A172 (cell line): Measurements from ENCODE around the gene PAN3. TPM values are rescaled to one million over a fixed set of nuclear protein-coding genes. Genes with fewer than 3 reads are reported as not detected.
A peak's percentile ranks its signal among the peaks of the same experiment; 100 is the strongest.
"Not testable (repeated sequence)": the region's sequence is repeated elsewhere in the genome, so short reads cannot be mapped to it uniquely, and the experiment has no call there.

ENCODE experiments used
- DNase-seq: peaks from one replicate; pipeline ENCODE4 v3.0.0-alpha.2; 2015; ENCODE audit warnings: low spot score
- total RNA-seq: library from RNA; depleted of rRNA; stranded (reverse); fragments of >200 nt; shearing (Covaris generic); gene quantifications from 2 replicates; pipeline ENCODE4 v1.2.3, GENCODE V29; 2014; rRNA removed

Gene PAN3, protein sequence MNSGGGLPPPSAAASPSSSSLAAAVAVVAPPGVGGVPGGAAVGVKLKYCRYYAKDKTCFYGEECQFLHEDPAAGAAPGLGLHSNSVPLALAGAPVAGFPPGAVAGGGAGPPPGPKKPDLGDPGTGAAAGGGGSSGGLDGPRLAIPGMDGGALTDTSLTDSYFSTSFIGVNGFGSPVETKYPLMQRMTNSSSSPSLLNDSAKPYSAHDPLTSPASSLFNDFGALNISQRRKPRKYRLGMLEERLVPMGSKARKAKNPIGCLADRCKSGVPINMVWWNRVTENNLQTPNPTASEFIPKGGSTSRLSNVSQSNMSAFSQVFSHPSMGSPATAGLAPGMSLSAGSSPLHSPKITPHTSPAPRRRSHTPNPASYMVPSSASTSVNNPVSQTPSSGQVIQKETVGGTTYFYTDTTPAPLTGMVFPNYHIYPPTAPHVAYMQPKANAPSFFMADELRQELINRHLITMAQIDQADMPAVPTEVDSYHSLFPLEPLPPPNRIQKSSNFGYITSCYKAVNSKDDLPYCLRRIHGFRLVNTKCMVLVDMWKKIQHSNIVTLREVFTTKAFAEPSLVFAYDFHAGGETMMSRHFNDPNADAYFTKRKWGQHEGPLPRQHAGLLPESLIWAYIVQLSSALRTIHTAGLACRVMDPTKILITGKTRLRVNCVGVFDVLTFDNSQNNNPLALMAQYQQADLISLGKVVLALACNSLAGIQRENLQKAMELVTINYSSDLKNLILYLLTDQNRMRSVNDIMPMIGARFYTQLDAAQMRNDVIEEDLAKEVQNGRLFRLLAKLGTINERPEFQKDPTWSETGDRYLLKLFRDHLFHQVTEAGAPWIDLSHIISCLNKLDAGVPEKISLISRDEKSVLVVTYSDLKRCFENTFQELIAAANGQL
- 8.6 and 10.7 TPM in 2 replicates for total RNA-seq

DNA sequence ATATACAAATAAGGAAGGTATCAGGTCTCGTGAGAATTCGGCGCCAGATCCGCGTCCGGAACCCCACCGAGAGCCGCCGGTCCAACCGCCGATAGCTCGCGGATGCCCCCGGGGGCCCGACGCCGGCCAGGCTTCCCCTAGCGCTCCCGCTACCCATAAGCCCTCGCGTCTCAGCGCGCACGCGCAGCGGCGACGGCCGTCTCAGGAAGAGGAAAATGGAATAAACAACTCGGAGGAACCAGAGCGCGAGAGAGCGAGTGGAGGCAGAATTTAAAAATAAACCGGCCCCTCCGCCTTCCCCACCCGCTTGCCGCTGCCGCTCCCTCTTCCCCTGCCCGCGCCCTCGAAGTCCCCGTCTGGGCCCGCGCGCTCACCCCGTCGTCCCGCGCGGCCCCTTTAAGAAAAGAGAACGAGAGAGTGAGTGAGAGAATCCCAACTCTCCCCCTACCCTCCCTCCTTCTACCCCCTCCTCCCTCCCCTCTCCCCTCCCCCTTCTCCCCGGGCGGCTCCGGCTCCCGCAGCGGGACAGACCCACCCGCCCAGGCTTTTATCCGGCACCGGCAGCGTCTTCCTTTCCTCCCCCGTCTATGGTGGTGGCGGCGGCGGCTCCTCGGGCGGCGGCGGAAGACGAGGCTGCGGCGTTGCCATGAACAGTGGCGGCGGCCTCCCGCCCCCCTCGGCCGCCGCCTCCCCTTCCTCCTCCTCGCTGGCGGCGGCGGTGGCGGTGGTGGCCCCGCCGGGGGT lies at the start of gene PAN3:
PAN3 (plus strand) TSS at position 534 of the 744 bp plus-strand sequence; CDS start at position 647, 113 bp downstream.
- peak; percentile 68 for DNase-seq

DNA sequence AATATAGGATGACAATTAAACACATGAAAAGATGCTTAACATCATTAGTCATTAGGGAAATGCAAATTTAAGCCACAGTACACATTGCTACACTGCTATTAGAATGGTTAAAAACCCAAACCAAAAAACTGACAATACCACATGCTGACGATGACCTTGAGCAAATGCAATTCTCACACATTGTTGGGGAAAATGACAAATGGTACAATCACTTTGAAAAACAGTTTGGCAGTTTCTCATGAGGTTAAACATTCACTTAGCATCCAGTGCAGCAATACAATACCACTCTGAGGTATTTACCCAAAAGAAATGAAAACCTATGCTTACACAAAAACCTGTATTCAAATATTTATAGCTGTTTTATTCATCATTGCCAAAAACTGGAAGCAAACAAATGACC lies 49.3 kb upstream of the PAN3 start:
- no peak for DNase-seq

DNA sequence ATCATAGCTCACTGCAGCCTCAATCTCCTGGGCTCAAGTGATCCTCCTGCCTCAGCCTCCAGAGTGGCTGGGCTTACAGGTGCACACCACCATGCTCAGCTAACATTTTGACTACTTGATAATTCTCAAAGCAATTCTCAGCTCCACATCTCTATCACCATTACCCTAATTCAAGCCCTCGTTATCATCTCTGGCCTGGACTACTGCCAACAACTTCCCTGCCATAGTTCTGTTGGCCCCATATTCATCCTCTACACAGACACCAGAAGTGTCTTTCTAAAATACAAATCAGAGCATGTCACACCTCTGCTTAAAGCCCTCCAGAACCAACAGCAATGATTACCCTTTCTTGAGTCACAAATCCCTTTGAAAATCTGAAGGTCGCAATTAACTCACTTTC lies 45.9 kb upstream of the PAN3 start:
- DNase-seq: no peak

DNA sequence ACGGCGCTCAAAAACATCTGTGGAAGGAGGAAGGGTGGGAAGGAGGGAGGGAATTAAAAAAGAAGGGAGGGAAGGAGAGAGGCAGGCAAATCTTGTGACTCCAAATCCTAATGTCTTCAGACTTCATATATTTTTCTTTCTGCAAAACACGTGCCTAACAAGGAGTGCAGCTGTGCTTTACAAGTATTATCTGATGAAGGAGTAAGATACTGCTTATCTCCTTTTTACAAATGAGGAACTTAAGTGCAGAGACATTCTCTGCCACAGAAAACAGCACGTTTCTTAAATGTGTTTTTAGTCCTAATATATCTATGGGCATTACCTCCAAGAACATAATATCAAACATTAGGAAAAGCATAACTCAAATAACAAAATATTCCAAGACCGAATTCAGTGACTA lies 44.5 kb upstream of the PAN3 start:
- no peak for DNase-seq

DNA sequence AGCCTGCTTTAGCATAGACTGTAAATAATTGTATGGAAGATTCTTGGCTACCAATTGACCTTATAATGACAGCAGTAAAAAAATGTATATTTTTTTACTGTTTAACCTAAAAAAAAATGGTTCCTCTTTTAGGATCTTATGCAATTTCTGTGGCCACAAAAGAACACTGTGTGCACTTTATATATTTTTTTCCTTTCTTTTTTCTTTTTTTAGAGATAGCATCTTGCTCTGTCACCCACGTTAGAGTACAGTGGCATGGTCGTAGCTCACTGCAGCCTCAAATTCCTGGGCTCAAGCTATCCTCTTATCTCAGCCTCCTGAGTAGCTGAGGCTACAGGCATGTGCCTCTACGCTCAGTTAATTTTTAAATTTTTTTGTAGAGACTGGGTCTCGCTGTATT lies 44.0 kb upstream of the PAN3 start:
- DNase-seq: no peak

DNA sequence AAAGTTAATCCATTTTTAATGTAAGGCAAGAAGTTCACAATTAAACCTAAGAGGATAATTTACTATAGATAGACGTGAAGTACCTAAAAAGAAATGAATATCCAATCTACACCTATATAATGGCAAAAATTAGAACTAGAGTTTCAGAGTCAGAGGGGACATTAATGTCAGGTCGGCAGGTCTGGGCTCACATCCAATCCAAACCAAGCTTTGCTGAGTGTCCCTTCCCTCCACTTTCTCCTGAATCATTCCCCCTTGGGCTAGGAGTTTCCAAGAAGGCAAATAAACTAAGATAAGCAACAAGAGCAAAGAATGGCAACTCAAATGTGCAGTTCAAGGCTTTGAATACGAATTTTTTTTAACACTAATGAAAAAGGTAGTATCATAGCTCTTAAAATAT lies 40.8 kb upstream of the PAN3 start:
- DNase-seq: no peak

DNA sequence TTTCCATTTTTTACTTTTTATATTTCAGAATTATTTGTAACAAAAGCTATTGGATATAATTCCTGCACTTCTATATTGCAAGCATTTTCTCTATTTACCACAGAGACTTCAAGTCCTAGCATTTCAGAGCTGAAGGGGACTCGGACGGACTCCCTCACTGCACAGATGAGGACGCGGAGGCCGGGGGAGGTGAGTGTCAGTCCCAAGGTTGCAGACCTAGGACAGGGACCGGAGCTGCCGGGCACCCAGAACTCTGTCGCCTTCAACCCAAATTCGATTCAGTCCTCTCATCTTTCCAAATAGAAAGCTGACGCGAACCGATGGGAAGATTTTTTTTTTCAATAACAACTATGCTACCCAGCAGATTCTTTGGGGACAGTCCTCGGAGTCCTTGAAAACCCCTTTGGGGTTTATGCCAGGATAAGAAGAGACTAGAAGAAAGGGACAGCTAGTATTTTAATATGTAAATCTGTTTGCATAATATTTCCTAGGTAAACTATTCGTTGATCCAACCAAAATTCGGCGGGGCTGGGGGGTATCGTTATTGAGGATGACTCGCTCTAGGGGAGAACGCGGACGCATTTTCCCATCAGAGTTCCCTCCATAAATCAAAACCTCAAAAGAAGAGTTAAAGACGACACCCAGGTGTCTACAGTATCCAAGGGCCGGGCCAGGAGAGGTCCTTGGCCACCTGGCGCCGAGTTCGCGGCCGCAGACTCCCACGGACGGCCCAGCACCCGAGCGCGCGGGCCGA lies 38.8 kb upstream of the PAN3 start:
- no peak for DNase-seq

DNA sequence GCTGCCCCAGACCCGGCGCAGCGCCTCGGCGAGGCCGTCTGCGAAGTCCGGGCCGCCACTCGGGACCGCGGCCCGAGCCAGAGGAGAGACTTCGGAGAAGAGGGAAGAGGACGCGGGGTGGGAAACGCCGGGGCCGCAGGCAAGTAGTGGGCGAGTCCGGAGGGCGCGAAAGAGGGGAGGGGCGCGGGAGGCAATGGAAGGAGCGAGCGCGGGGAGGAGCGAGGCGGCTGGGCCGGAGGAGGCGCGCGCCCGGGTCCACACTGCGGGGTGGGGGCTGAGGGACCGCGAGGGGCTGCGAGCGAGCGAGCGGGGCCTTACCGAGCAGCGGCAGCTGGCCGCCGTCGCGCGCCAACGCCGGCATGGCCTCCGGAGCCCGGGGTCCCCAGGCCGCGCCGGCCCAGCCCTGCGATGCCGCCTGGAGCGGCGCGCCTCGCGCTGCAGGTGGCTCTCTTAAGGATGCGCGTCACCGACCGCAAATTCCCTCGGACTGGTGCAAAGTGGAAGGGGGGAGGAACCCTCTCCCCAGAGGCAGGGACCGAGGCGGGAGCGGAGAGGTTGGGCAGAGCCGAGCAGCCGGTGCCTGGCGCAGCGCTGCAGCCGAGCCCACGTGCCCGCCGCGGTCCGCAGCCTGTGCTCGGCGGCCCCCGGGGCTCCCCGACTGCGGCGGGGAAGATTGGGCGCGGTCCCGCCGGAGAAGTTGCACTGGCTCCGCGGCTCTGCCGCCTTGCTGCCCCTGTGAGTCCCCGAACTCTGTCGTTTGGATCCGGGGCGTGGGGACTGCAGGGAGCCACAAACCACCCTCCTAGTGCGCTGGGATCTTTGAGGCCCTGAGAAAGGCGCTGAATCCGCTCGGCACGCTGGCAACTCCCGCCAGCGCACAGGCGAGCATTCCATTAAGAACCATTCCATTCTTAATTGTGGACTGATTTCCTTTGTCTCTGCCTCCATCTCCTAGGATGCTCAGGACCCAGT lies 37.9 kb upstream of the PAN3 start, which contains the start of gene FLT3:
FLT3 (minus strand) TSS at position 427 of the 972 bp plus-strand sequence; CDS start at position 361, 66 bp downstream.
- DNase-seq: peak; percentile 50

DNA sequence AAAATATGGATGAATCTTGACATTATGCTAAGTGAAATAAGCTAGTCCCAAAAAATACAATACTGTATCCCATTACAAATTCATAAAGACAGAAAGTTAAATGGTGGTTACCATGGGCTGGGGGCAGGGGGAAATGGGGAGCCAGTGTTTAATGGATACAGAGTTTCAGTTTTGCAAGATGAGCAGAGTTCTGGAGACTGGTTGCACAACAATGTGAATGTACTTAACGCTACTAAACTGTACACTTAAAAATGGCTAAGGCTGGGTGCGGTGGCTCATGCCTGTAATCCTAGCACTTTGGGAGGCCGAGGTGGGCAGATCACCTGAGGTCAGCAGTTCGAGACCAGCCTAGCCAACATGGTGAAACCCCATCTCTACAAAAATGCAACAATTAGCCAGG lies 36.5 kb upstream of the PAN3 start:
- DNase-seq: not testable (repeated sequence)

DNA sequence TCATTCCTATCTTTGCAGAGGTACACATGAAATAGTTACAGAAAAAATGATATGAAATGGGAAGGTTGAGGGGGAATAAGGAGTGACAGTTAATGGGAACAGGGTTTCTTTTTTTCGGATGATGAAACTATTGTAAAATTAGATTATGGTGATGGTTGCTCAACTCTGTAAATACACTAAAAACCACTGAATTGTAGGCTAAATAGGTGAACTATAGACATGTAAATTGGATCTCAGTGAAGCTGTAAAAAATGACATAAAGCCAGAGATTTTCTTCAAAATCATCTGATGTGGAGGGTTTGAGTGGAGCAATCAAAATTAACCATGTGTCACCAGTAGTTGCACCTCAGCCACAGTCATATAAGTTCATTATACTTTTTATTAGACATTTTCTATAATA lies 31.4 kb upstream of the PAN3 start:
- DNase-seq: no peak

DNA sequence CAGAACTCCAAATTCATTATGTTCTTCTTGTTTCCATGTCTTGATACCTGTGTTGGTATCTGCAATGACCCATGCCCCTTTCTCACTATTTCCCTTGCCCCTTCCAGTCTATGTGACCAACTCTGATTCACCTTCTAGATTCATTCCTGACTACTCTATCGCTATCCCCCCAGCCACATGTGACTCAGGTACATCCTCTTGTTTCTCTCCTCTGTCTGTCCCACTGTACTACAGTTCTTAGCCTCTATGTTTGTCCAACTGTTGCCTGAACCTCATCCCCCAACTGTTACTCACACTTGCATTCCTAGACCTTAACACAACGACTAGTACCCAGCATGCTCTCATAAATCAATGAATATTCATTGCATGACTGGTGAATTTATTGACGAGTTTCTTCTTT lies 27.9 kb upstream of the PAN3 start:
- no peak for DNase-seq

DNA sequence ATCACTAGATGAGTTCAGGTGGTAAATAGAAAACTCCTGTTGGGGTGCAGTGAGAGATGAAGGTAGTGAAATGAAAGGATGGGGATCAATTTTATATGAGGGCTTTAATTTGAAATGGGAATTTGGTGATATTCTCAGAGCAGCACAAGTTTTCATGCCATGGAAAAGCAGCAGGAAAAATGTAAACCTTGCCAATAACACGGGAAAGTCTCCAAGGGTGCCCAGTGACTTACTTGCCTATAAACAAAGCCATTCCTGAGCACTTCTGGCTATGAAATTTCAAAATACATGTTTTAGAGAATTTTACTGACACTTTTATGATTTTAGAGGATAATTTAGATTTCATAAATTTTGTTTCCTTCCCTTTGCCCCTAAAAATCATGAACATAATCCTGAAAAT lies 21.6 kb upstream of the PAN3 start:
- DNase-seq: no peak

DNA sequence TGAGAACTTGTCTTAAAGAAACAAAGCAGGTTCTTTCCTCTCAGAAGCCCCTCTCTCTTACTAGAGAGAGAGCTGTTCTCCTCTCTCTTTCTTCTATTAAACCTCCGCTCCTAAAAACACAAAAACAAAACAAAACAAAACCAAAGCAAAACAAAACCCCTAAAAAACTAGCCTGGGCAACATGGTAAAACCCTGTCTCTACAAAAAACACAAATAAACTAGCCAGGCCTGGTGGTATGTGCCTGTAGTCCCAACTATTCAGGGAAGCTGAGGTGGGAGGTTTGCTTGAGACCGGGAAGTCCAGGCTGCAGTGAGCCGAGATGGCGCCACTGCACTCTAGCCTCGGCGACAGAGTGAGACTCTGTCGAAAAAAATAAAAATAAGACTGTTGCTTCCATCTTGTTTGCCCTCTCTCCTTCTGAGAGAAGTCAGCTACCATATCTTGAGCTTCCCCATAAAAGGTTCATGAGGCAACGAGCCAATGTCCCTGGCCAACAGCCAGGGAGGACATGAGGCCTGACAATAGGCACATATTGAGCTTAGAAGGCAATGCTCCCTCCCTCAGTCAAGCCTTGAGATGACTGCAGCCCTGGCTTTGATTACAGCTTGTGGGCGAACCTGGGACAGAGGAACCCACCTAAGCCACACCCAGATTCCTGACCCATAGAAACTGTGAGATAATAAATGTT lies 20.5 kb upstream of the PAN3 start:
- DNase-seq: no peak

DNA sequence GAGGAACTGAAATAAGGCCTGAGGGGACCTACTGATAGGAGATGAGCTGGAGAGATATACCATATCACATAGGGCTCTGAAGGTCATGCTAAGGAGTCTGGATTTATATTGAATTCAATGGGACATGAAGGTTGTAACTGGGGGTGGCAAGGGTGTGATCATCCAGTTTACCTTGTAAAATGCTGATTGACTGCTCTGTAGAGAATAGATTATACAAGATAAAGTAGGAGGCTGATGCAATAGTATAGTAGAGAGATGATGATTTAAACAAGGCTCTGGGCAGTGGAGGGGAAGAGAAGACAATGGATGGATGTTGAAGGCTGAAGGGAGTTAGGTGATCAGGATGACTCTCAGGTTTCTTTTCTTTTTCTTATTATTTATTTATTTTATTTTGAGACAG lies 18.0 kb upstream of the PAN3 start:
- DNase-seq: no peak

DNA sequence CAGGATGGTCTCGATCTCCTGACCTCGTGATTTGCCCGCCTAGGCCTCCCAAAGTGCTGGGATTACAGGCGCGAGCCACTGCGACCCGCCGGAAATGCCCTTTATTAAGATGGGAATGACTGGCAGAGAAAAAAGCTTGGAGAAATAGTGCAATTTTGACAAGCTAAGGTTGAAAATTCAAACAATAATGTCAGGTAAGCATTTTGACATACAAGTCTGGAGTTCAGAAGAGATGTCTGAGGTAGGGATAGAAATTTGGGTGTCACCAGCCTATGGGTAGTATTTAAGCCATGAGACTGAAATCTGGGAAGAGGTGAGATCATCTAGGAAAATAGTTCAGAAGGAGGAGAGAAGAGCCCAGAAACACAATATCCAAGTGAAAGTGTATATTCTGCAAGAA lies 17.1 kb upstream of the PAN3 start:
- no peak for DNase-seq

DNA sequence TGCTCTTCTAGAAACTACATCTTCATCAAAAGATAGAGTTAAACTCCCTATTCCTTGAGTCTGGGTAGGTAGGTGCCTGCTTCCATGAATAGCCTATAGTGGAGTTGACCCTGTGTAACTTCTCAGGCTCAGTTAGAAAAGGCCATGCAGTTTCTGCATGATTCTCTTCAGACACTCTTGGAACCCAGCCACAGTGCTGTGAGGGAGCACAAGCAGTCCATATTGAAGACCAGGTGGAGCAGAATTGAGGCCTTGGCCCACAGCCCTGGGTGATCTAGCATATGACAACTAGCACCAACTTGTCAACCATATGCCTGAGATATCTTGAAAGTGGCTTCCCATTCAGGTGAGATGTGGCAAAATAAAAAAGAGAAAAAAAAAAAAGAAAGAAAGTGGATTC lies 10.3 kb upstream of the PAN3 start:
- no peak for DNase-seq

DNA sequence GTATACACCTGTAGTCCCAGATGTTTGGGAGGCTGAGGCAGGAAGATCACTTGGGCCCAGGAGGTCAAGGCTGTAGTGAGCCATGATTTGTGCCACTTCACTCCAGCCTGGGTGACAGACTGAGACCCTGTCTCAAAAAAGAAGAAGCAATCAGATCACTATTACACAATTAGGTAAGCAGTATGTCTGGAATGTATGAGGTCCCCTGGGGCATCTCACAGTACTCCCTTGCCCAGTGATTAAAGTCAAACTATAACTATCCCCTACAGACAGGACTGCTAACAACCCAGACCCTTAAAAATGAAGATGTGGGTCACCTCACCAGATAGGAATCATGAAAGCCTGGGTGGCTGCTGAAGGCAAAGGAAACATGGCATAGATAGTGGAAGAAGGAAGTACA lies 9.4 kb upstream of the PAN3 start:
- no peak for DNase-seq

DNA sequence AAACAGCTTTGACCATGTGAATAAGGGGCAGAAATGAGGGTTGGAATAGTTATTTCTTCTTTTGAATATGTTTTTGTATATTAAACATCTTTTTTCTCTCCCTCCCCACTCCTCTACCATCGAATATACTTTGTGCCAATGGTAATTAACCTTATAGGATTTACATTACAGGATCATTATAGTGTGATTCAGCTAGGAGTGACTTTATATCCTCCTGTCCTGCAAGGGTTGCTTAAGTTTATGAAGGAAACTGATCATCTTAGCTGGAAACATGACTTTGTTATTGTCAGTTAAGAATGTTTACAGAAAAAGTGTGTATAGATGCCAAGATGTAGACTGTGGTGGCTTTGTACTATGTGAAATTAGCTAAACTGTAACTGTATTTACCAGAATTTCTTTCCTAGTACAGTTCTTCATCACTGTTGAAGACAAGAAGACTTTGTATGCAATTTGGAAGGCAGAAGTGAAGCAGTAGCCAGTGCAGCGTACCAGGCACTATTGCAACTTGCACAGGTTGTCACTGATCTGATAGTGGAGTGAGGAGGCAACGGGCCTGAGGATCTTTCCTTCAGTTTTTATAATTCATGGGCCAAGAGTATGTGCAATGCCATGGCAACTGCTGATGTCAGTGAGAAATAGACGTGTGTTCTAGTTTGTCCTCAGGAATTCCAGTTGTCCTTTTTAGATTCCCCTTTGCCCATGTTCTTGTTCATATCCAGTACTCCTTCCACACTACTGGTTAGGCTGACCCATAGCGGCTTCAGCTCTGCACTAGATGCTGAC lies 8.2 kb upstream of the PAN3 start:
- DNase-seq: no peak

DNA sequence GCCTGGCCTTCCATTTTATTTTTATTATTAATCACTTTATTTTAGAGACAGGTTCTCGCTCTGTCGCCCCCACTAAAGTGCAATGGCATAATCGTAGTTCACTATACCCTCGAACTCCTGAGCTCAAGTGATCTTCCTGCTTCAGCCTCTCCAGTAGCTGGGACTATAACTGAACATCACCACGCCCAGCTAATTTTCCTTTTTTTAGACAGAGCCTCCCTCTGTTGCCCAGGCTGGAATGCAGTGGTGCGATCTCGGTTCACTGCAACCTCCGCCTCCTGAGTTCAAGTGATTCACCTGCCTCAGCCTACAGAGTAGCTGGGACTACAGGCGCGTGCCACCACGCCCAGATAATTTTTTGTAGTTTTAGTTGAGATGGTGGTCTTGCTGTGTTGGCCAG lies 6.7 kb upstream of the PAN3 start:
- no peak for DNase-seq
